Nephron progenitor cell (in vitro differentiated cells): ENCODE measurements around the gene TRIM25.

ENCODE experiments used
- DNase-seq: peaks from one replicate; pipeline ENCODE4 v3.0.0; 2021
- H3K27ac Mint-ChIP-seq: 2 replicates; pipeline ENCODE4 v1.8.0; 2021; ENCODE audit warnings: mild to moderate bottlenecking, moderate library complexity, mixed read lengths
- H3K27me3 Mint-ChIP-seq: 2 replicates; pipeline ENCODE4 v1.8.0; 2021; ENCODE audit warnings: mild to moderate bottlenecking, low read depth, mixed read lengths; ENCODE audit not compliant: poor library complexity
- H3K36me3 Mint-ChIP-seq: 2 replicates; pipeline ENCODE4 v1.8.0; 2021; ENCODE audit warnings: low read depth, mixed read lengths
- H3K4me1 Mint-ChIP-seq: 2 replicates; pipeline ENCODE4 v1.8.0; 2021; ENCODE audit warnings: mixed read lengths
- H3K4me3 Mint-ChIP-seq: 2 replicates; pipeline ENCODE4 v1.8.0; 2021; ENCODE audit warnings: mild to moderate bottlenecking, moderate library complexity, mixed read lengths
- H3K9me3 Mint-ChIP-seq: 2 replicates; pipeline ENCODE4 v1.8.0; 2021; ENCODE audit warnings: mild to moderate bottlenecking, moderate library complexity, mixed read lengths
- CTCF ChIP-seq: fragments of 200-600 bp; sonication (generic); IDR thresholded peaks from 2 replicates; pipeline ENCODE4 v1.5.0; 2021; ENCODE audit warnings: antibody characterized with exemption

The TRIM25 gene

GRCh38 chr17:56913867-56914580 lies at the start of gene TRIM25:
TSS of gene TRIM25 (minus strand) at chr17:56914049. CDS start at chr17:56913988, 61 bp downstream.
- Mint-ChIP-seq H3K27ac (no peak within 1 kb of the TSS), H3K27me3 (peaks cover 36% of the 10 kb centered on the region), H3K9me3 (peaks cover 20% of the 10 kb centered on the region), H3K4me3 (peak within 1 kb of the TSS; percentile 90), H3K4me1 (peaks cover 22% of the 10 kb centered on the region), H3K36me3 (peaks cover 7% of the 10 kb centered on the region)
- no peak for TF ChIP-seq CTCF
- peak; percentile 84 for DNase-seq

- Mint-ChIP-seq H3K9me3 (no peaks in the 10 kb centered on the region), H3K36me3 (peaks cover 10% of the 10 kb centered on the region), H3K4me1 (peaks cover 23% of the 10 kb centered on the region), H3K27ac (peak within 1 kb of the TSS; percentile 96), H3K4me3 (peak within 1 kb of the TSS; percentile 85), H3K27me3 (peaks cover 7% of the 10 kb centered on the region)
- peak; percentile 99 for TF ChIP-seq CTCF
- peak; percentile 96 for DNase-seq
Measured at GRCh38 chr17:56960596-56961538, 47.0 kb upstream of the TRIM25 start, which contains the start of gene COIL. TSS of gene COIL (minus strand) at chr17:56961050. CDS start at chr17:56961019, 31 bp downstream.

- peaks cover 21% of the 10 kb centered on the region for H3K36me3 Mint-ChIP-seq
- no peak overlapping the region for H3K27ac Mint-ChIP-seq
- H3K4me1 Mint-ChIP-seq = peaks cover 23% of the 10 kb centered on the region
- no peaks in the 10 kb centered on the region for H3K9me3 Mint-ChIP-seq
- no peak for DNase-seq
- H3K27me3 Mint-ChIP-seq = peaks cover 3% of the 10 kb centered on the region
- no peak for TF ChIP-seq CTCF
- no peak overlapping the region for H3K4me3 Mint-ChIP-seq
Measured at GRCh38 chr17:56956992-56957391, 43.1 kb upstream of the TRIM25 start.

- Mint-ChIP-seq H3K27me3 (peaks cover under 1% of the 10 kb centered on the region), H3K4me3 (no peak overlapping the region), H3K27ac (peak overlapping the region; percentile 41), H3K9me3 (no peaks in the 10 kb centered on the region), H3K36me3 (peaks cover 71% of the 10 kb centered on the region), H3K4me1 (peaks cover 12% of the 10 kb centered on the region)
- no peak for TF ChIP-seq CTCF
- no peak for DNase-seq
Measured at GRCh38 chr17:56949595-56949994, 35.7 kb upstream of the TRIM25 start.

- Mint-ChIP-seq H3K27me3 (peaks cover 4% of the 10 kb centered on the region), H3K9me3 (no peaks in the 10 kb centered on the region), H3K36me3 (peaks cover 79% of the 10 kb centered on the region), H3K4me3 (no peak overlapping the region), H3K27ac (no peak overlapping the region), H3K4me1 (peaks cover 12% of the 10 kb centered on the region)
- no peak for TF ChIP-seq CTCF
- no peak for DNase-seq
Measured at GRCh38 chr17:56948491-56948890, 34.6 kb upstream of the TRIM25 start.
